ENCODE measurements around the gene NDRG3.
"Not testable (repeated sequence)": the region's sequence is repeated elsewhere in the genome, so short reads cannot be mapped to it uniquely, and the experiment has no call there.

Gene NDRG3

DNA sequence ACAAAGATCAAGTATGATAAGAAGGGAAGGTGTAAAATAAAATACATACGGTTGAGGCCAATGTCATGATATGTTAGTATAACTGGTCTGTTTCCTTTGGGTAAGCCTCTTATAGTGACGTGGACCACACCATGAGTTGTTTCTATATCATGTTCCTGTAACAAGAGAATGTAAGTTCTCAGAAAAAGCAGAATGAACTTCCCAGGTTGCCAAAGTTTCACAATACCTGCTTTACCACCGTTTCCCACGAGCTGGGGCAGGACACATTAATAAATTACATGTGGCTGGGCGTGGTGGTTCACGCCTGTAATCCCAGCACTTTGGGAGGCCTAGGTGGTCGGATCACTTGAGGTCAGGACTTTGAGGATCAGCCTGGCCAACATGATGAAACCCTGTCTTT lies 57.3 kb downstream of the NDRG3 start:
- no peak for DNase-seq (ENCODE audit: low spot score)

- no peak for DNase-seq (ENCODE audit: low spot score)
Observed at GRCh38 chr20:36687850-36688249, 58.0 kb downstream of the NDRG3 start.

- DNase-seq (ENCODE audit: low spot score): no peak
Observed at GRCh38 chr20:36686944-36687343, 58.9 kb downstream of the NDRG3 start.

DNA sequence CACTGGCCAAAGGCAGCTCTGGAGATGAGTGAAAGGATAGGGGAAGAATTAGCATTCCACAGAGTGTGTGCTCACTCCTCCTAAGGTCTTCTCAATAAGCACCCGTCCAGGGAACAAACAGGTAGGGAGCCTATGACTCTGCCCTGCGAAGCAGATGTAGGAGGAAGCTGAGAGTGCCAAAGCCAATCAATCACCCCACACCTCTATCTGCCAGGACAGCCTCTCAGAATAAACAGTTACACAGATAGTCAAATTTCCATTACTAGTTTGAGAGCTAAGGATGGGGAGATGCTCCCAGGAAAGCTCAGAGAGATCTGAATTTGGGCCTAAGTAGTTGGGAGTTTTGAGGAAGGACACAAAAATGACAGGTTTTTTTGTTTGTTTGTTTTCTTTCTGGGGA lies 59.4 kb downstream of the NDRG3 start:
- no peak for DNase-seq (ENCODE audit: low spot score)

GRCh38 chr20:36684747-36685146 lies 61.1 kb downstream of the NDRG3 start:
- DNase-seq (ENCODE audit: low spot score): no peak

- no peak for DNase-seq (ENCODE audit: low spot score)
Observed at GRCh38 chr20:36682311-36682710, 63.6 kb downstream of the NDRG3 start.

DNA sequence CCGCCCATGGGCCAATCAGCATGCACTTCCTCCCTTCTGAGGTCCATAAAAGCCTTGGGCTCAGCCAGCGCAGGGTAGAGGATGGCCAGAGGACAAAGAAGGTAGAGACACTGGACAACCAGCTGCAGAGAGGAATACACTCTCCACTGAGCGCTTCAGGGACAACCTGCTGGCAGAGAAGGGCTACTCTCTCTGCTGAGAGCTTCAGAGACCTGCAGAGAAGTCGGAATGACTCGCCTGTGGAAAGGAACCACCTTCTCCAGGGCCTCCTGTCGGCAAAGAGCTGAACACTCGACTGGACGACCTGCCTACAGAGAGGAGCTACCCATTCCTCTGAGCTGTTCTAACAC lies 68.5 kb downstream of the NDRG3 start:
- DNase-seq (ENCODE audit: low spot score): no peak

GRCh38 chr20:36676701-36677421 lies 69.0 kb downstream of the NDRG3 start:
- DNase-seq (ENCODE audit: low spot score): no peak

GRCh38 chr20:36675545-36675944 lies 70.3 kb downstream of the NDRG3 start:
- not testable (repeated sequence) for DNase-seq (ENCODE audit: low spot score)

DNA sequence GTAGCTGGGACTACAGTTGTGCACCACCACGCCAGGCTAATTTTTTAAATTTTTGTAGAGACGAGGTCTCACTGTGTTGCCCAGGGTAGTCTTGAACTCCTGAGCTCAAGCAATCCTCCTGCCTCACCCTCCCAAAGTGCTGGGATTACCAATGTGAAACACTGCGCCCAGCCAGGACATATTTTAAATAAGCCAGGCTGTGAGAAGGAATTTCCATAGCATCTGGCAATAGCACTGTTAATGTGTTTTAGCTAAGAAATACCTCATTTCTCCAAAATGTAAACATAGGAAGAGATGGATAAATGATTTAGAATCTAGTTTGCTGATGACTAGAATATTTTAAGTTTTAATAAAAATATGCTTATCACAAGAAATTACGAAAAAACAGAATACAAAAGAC lies 72.9 kb downstream of the NDRG3 start:
- DNase-seq (ENCODE audit: low spot score): no peak

- DNase-seq (ENCODE audit: low spot score): peak; percentile 17
Observed at GRCh38 chr20:36670665-36671357, 75.1 kb downstream of the NDRG3 start.

- DNase-seq (ENCODE audit: low spot score): no peak
Observed at GRCh38 chr20:36666181-36666740, 79.6 kb downstream of the NDRG3 start.

DNA sequence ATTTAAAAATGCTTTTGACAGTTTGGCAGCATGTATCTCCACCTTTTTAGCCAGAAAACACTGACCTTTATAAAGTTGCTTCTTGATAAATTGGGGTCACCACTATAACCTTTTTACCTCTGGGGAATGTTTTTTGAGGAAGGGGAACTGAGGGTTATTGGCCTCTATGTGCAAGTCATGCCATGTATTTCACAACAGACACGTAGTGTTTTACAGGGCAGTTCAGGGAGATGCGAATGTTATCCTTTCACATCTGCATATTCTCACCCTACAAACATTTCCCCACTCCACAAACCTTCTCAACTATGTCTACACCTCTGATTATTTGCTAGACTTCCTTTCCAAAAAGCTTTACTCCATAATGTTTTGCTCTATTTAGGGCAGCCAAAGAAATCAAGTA lies 82.9 kb downstream of the NDRG3 start:
- no peak for DNase-seq (ENCODE audit: low spot score)

DNA sequence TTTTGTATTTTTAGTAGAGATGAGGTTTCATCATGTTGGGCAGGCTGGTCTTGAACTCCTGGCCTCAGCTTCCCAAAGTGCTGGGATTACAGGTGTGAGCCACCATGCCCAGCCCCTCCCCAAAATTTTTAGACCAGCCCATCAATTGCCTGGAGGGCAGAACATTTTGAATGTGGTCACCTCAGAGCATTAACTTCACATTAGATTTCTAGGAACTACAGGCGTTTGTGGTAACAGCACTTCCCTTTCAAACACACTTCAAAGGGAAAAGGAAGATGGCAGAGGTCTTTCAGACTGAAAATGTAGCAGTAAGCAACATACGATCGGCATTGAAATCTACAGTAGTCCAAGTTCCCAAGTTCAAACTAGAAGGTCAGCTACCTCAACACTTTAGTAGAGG lies 87.6 kb downstream of the NDRG3 start:
- no peak for DNase-seq (ENCODE audit: low spot score)

- no peak for DNase-seq (ENCODE audit: low spot score)
Observed at GRCh38 chr20:36656733-36657132, 89.2 kb downstream of the NDRG3 start.

DNA sequence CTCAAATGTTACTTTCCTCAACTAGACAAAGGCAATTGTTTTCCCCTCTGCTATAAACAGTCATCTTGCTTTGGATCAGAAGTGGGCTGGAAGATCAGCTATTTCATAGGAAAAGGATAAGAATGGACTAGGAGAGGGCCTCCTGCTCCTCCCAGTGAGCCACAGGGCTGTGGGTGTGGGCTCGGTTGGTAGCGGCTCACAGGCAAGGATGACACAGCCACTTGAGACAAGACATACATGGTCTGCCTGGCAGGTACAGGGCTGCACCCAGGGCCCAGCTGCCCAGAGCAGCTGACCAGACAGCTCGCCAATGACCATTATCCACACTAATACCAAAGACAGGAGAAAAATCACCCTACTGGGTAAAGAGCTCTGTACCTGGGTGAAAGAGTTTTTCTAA lies 90.9 kb downstream of the NDRG3 start:
- no peak for DNase-seq (ENCODE audit: low spot score)

- DNase-seq (ENCODE audit: low spot score): no peak
Observed at GRCh38 chr20:36654506-36654905, 91.4 kb downstream of the NDRG3 start.

DNA sequence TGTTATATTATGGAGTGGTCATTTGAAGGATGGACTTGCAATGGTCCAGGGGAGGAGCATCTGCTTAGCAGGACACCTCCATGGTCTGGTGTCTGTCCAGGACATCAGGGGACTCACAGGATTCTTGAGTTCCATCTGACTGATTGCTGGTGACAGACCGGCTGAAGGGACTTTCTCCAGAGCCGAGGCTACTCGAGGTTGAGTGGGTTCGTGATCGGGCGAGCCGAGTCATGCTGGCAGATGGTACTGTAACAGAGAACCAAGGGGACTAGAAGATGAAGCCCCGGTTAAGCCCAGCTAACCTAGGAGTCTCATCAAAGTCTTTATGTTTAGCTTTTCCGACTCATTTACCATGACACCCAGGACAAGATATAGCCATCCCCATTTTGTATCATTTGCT lies 92.4 kb downstream of the NDRG3 start:
- DNase-seq (ENCODE audit: low spot score): no peak

DNA sequence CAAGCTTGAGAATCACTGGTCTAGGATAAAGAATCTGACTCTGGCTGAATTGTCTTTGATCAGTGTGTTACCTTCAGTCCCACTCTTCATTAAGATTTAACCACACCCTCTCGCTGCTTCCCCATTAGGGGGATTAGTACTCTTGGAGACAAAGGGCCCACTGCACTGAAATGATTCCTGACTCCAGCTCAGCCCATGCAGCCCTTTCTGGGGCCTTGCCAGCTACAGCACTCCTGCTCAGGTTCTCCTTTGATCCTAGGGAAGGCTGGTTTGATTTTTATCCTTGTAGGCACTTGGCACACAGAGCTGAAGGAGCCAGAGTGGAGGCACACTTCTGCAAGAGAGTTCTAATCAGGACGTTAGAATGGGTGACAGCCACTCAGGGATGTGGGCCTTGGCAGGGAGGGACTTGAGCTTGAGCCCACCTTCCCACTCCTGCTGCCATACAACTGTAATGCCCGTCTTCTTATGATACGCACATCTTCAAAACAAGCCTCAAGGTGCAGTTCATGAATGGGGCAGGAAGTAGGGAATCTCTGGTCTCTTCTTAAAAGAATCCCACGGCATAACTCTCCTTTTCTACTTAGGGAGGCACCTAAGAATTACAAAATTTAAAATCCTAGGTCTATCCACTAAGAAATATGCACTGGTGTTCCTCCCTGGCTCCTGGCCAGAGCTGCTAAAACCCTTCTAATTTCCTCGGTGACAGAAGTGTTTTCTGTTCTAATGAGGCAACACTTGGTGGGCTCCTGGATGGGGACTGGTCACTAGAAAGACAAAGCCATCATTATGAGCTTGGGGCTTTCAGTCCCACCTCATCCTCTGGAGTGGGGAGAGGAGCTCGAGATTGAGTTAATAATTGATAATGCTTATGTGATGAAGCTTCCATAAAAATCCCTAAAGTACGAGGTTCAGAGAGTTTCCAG lies 98.4 kb downstream of the NDRG3 start:
- peak; percentile 6 for DNase-seq (ENCODE audit: low spot score)

- DNase-seq (ENCODE audit: low spot score): no peak
Observed at GRCh38 chr20:36646678-36647077, 99.2 kb downstream of the NDRG3 start.

GRCh38 chr20:36645998-36646397 lies 99.9 kb downstream of the NDRG3 start, which contains the start of gene SLA2:
Gene SLA2 (minus strand): TSS chr20:36646196. CDS start chr20:36641335, 4,861 bp downstream.
- no peak for DNase-seq (ENCODE audit: low spot score)

GRCh38 chr20:36645353-36645752 lies 100.5 kb downstream of the NDRG3 start:
- no peak for DNase-seq (ENCODE audit: low spot score)
